Measurements from ENCODE around the gene PCSK6.

The PCSK6 gene

DNA sequence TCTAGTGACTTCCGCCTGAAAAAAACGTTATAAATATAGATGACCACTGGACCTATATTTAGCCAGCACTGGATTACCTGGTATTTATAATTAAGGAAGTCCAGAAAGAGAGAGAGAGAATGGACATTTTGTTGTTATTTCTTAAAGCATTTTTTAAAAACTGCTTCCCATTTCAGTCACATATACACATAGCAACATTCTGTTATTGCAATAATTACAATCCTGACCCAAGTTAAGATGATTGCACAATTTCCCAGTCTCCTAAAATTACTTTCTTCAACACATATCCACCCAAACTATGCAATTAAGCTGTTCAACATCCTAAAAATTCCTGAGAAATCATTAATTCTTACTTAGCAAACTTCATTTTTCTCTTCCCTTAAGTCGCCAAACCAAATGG is 37.7 kb downstream of the PCSK6 start:
- TF ChIP-seq CTCF (IDR thresholded peaks at IDR 0.05; ENCODE audit: control insufficient read depth, insufficient read depth, low read depth, low read length, missing control alignments): no peak
- no peak for DNase-seq (ENCODE audit: low read depth)
- H3K4me3 ChIP-seq (ENCODE audit: control insufficient read depth, low read depth, low read length): no peak overlapping the region

GRCh38 chr15:101451266-101451799 is 38.2 kb downstream of the PCSK6 start:
- no peak overlapping the region for H3K4me3 ChIP-seq (ENCODE audit: control insufficient read depth, low read depth, low read length)
- no peak for DNase-seq (ENCODE audit: low read depth)

GRCh38 chr15:101450403-101451265 is 38.9 kb downstream of the PCSK6 start:
- no peak for DNase-seq (ENCODE audit: low read depth)
- no peak for TF ChIP-seq CTCF (IDR thresholded peaks at IDR 0.05; ENCODE audit: control insufficient read depth, insufficient read depth, low read depth, low read length, missing control alignments)
- no peak overlapping the region for H3K4me3 ChIP-seq (ENCODE audit: control insufficient read depth, low read depth, low read length)

More at GRCh38 chr15:101451266-101451799, 38.2 kb downstream of the PCSK6 start:
- TF ChIP-seq CTCF (IDR thresholded peaks at IDR 0.05; ENCODE audit: control insufficient read depth, insufficient read depth, low read depth, low read length, missing control alignments): no peak

DNA sequence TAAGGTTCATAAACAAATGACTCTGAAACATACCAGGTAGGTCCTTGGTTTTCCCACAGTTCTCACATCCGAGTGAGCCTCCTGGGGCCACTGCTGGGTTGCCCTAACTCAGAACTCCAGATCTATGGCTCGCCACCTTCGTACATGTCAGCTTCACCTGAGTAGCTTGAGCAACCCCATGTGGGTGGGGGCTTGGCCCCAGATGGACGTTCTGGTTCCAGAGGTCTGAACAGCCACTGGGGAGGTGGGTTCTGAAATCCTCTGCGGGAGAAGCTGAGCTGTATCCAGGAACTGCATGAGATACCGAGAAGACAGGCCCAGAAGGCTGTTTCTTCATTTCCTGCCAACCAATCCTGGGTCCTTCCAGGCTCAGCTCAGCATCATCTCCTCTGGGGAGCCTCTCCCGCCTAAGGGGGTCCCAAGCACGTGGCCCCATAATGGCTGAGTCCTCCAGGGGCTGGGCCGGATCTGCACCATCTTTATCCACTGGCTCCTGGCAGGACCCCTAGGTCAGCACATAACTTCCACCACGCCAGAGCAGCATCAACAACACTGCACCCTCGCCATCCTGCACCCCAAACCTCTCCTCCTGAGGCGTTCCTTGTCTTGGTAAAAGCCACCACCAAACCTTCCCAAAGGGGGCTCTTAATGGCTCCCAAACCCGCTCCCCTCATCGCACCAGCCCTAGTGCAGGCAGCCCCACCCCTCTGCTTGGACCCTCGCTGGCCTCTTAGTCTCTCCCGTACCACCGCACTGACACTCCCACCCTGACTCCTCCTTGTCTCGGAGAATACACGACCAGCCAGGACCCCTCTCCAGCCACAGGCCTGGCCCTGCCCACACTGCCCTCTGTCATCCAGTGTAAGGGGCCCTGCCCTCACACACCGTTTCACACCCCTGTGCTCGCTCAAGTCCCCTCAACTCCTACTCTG is 39.8 kb downstream of the PCSK6 start:
- no peak for DNase-seq (ENCODE audit: low read depth)
- no peak for TF ChIP-seq CTCF (IDR thresholded peaks at IDR 0.05; ENCODE audit: control insufficient read depth, insufficient read depth, low read depth, low read length, missing control alignments)
- no peak overlapping the region for H3K4me3 ChIP-seq (ENCODE audit: control insufficient read depth, low read depth, low read length)

DNA sequence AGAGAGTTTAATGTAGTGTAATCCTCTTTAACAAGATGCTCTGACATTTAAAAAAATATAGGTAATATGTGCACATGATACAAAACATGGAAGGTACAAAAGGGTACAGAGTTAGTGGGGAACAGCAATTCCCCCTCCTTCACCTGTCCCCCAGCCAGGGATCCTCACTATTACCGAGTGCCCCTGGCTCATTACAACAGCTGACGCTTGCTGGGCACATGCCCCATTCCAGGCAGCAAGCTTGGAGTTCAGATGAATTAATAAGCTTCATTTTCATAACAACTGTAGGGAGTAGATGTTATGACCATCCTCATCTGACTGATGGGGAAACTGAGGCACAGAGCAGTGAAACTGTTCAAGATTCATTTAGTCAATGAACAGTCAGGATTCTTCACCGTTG is 41.2 kb downstream of the PCSK6 start:
- TF ChIP-seq CTCF (IDR thresholded peaks at IDR 0.05; ENCODE audit: control insufficient read depth, insufficient read depth, low read depth, low read length, missing control alignments): no peak
- no peak overlapping the region for H3K4me3 ChIP-seq (ENCODE audit: control insufficient read depth, low read depth, low read length)
- DNase-seq (ENCODE audit: low read depth): no peak

- DNase-seq (ENCODE audit: low read depth): no peak
- no peak overlapping the region for H3K4me3 ChIP-seq (ENCODE audit: control insufficient read depth, low read depth, low read length)
- no peak for TF ChIP-seq CTCF (IDR thresholded peaks at IDR 0.05; ENCODE audit: control insufficient read depth, insufficient read depth, low read depth, low read length, missing control alignments)
Observed at GRCh38 chr15:101447561-101448071, 41.9 kb downstream of the PCSK6 start.
